ENCODE data around the gene ANXA5.

The ANXA5 gene

GRCh38 chr4:121653986-121654385, 42.8 kb downstream of the ANXA5 start:
- TF ChIP-seq GATA3 (IDR thresholded peaks at IDR 0.05; ENCODE audit: low read depth, low read length), result no peak
- no peak for TF ChIP-seq GATA2 (IDR thresholded peaks at IDR 0.05; ENCODE audit: low read depth, low read length)

GRCh38 chr4:121653214-121653613, 43.6 kb downstream of the ANXA5 start:
- no peak for TF ChIP-seq GATA3 (IDR thresholded peaks at IDR 0.05; ENCODE audit: low read depth, low read length)
- no peak for TF ChIP-seq GATA2 (IDR thresholded peaks at IDR 0.05; ENCODE audit: low read depth, low read length)

DNA sequence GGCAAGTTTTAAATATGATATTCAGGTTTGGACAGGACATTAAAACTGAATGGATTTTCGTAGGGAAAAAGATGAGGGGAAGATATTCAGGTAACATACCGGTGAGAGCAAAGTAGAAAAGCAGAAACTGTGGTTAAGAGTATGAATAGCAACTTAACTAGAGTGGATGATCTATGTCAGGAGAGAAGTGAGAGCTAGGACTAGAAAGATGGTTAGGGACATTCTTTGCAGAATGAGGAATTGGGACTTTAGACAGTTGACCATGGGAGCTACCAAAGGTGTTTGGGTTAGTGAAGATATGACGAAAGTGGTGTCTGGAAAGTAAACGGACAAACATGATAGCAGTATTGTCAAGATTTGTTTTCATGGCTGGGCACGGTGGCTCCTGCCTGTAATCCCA, 45.2 kb downstream of the ANXA5 start:
- TF ChIP-seq GATA2 (IDR thresholded peaks at IDR 0.05; ENCODE audit: low read depth, low read length), result no peak
- TF ChIP-seq GATA3 (IDR thresholded peaks at IDR 0.05; ENCODE audit: low read depth, low read length), result no peak

DNA sequence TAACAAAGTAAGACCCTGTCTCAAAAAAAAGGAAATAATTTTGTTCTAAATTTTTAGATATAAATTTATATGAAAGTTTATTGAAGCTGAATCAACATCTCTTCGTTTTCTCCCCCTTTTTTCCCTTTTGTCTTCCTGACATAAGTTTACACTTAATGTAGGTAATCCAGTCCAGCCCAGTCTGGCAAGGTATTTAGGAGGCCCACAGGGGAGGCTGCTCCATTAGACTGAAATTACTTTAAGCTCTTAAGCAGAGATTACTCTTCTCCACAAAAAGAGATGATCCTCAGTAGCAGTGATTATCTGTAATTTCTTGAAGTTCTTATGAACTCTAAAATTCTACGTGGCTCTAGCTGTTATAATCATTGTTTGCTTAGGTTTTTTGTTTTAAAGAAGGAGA, 46.0 kb downstream of the ANXA5 start:
- TF ChIP-seq GATA2 (IDR thresholded peaks at IDR 0.05; ENCODE audit: low read depth, low read length) (no peak), GATA3 (IDR thresholded peaks at IDR 0.05; ENCODE audit: low read depth, low read length) (no peak)

DNA sequence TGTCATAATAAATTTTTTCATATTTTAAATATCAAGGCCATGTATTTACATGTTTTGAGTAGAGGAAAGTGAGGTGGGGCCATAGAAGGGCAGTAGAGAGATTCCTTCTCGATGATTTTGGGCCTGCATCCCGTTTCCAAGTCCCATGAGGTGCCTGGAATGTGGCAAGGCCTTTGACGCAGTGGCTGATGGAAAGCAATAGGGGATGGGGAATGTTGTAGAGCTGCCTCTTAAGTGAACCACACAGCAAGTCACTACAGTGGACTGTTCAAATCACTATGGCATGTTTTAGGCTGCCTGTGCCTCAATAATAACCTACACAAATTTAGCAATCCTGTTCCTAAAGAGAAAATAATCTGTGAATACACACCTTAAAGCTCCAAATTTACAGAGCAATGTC, 48.3 kb downstream of the ANXA5 start:
- no peak for TF ChIP-seq GATA3 (IDR thresholded peaks at IDR 0.05; ENCODE audit: low read depth, low read length)
- no peak for TF ChIP-seq GATA2 (IDR thresholded peaks at IDR 0.05; ENCODE audit: low read depth, low read length)

- TF ChIP-seq GATA2 (IDR thresholded peaks at IDR 0.05; ENCODE audit: low read depth, low read length) (no peak), GATA3 (IDR thresholded peaks at IDR 0.05; ENCODE audit: low read depth, low read length) (no peak)
These were observed 53.7 kb downstream of the ANXA5 start for GRCh38 chr4:121642876-121643585.

GRCh38 chr4:121642292-121642691, 54.5 kb downstream of the ANXA5 start:
- TF ChIP-seq GATA2 (IDR thresholded peaks at IDR 0.05; ENCODE audit: low read depth, low read length) (no peak), GATA3 (IDR thresholded peaks at IDR 0.05; ENCODE audit: low read depth, low read length) (no peak)

GRCh38 chr4:121633653-121634052, 63.1 kb downstream of the ANXA5 start:
- no peak for TF ChIP-seq GATA2 (IDR thresholded peaks at IDR 0.05; ENCODE audit: low read depth, low read length)
- no peak for TF ChIP-seq GATA3 (IDR thresholded peaks at IDR 0.05; ENCODE audit: low read depth, low read length)

DNA sequence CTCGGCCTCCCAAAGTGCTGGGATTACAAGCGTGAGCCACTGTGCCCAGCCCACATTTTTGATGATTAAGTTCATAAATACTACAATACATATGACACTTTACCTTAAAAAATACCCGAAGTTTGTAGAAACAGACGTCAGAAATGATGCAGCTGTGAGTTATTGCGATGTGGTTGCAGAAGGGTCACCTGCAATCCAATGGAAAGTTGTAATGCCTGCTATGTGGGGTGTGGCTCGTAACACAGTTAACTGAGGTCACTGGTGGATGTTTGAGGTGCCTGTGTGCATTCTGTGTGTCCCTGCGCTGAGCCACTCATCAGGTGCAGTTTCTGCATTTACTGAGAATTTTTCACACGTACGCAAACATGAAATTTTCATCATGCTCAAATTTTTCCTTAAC, 64.1 kb downstream of the ANXA5 start:
- TF ChIP-seq GATA3 (IDR thresholded peaks at IDR 0.05; ENCODE audit: low read depth, low read length), result no peak
- TF ChIP-seq GATA2 (IDR thresholded peaks at IDR 0.05; ENCODE audit: low read depth, low read length), result no peak
